Hepatocyte (in vitro differentiated cells): ENCODE results near the gene TEKT5. TPM values are rescaled to one million over a fixed set of nuclear protein-coding genes. Genes with fewer than 3 reads are reported as not detected.
"Not testable (repeated sequence)": the region's sequence is repeated elsewhere in the genome, so short reads cannot be mapped to it uniquely, and the experiment has no call there.

ENCODE experiments used
- DNase-seq: peaks from one replicate; pipeline ENCODE4 v3.0.0-alpha.2; 2016; ENCODE audit warnings: low spot score
- H2AFZ ChIP-seq: fragments of 200-600 bp; sonication (generic); 2 replicates; pipeline ENCODE4 v1.6.0; 2016; ENCODE audit warnings: antibody characterized with exemption, mild to moderate bottlenecking
- H3K27ac ChIP-seq: fragments of 200-600 bp; sonication (generic); 2 replicates; pipeline ENCODE4 v1.5.1; 2016; ENCODE audit warnings: mild to moderate bottlenecking
- H3K27me3 ChIP-seq: fragments of 200-600 bp; sonication (generic); 2 replicates; pipeline ENCODE4 v1.6.1; 2016
- H3K36me3 ChIP-seq: fragments of 200-600 bp; sonication (generic); replicated peaks from 2 replicates; pipeline ENCODE4 v1.5.1; 2016; ENCODE audit warnings: low read depth; ENCODE audit not compliant: insufficient read depth
- H3K4me1 ChIP-seq: fragments of 200-600 bp; sonication (generic); 2 replicates; pipeline ENCODE4 v1.5.1; 2016; ENCODE audit warnings: mild to moderate bottlenecking, moderate library complexity; ENCODE audit not compliant: insufficient read depth
- H3K4me2 ChIP-seq: fragments of 200-600 bp; sonication (generic); 2 replicates; pipeline ENCODE4 v1.6.0; 2016
- H3K4me3 ChIP-seq: fragments of 200-600 bp; sonication (generic); 2 replicates; pipeline ENCODE4 v1.5.1; 2016; ENCODE audit warnings: mild to moderate bottlenecking
- H3K79me2 ChIP-seq: fragments of 200-600 bp; sonication (generic); 2 replicates; pipeline ENCODE4 v1.6.0; 2017; ENCODE audit warnings: mild to moderate bottlenecking
- H3K9me2 ChIP-seq: fragments of 200-600 bp; sonication (generic); replicated peaks from 2 replicates; pipeline ENCODE4 v1.6.0; 2017; ENCODE audit warnings: mild to moderate bottlenecking; ENCODE audit not compliant: insufficient read depth
- H3K9me3 ChIP-seq: fragments of 200-600 bp; sonication (generic); 2 replicates; pipeline ENCODE4 v1.5.1; 2016; ENCODE audit warnings: low read depth, mild to moderate bottlenecking
- H4K20me1 ChIP-seq: fragments of 200-600 bp; sonication (generic); 2 replicates; pipeline ENCODE4 v1.6.0; 2016; ENCODE audit warnings: mild to moderate bottlenecking; ENCODE audit not compliant: insufficient read depth, poor library complexity, severe bottlenecking
- EZH2 ChIP-seq: fragments of 200-600 bp; sonication (generic); IDR thresholded peaks from 2 replicates; pipeline ENCODE4 v1.6.1; 2016; ENCODE audit warnings: antibody characterized with exemption, mild to moderate bottlenecking, borderline replicate concordance
- EZH2phosphoT487 ChIP-seq: fragments of 200-600 bp; sonication (generic); IDR thresholded peaks from one replicate; pipeline ENCODE4 v1.6.1; 2018; ENCODE audit warnings: antibody characterized with exemption, mild to moderate bottlenecking, low read depth, moderate library complexity; ENCODE audit not compliant: unreplicated experiment, severe bottlenecking
- WGBS: methylation state at CpG from one replicate; pipeline ENCODE4 v1.1.6; 2016; ENCODE audit warnings: low lambda C conversion rate; ENCODE audit errors: missing lambda C conversion rate; 5-methylcytosine and 5-hydroxymethylcytosine counted together
- polyA plus RNA-seq: library from polyadenylated mRNA; unstranded; fragments of >200 nt; fragmentation: Nextera tagmentation; extraction: Ambion mirVana; gene quantifications from 2 replicates; pipeline ENCODE4 v1.2.1, GENCODE V29; 2016
- total RNA-seq: library from RNA; depleted of rRNA; stranded (reverse); fragments of >200 nt; gene quantifications from 2 replicates; pipeline ENCODE4 v1.2.3, GENCODE V29; 2014
- TF ChIP-seq, protein P1 (sequence below): fragments of 200-600 bp; sonication (generic); IDR thresholded peaks from 2 replicates; pipeline ENCODE4 v1.5.1; 2016; ENCODE audit warnings: antibody characterized with exemption, mild to moderate bottlenecking; ENCODE audit not compliant: poor library complexity

TEKT5 gene
- total and polyA plus RNA-seq, 2 experiments from 2014 or later, result not detected

DNA sequence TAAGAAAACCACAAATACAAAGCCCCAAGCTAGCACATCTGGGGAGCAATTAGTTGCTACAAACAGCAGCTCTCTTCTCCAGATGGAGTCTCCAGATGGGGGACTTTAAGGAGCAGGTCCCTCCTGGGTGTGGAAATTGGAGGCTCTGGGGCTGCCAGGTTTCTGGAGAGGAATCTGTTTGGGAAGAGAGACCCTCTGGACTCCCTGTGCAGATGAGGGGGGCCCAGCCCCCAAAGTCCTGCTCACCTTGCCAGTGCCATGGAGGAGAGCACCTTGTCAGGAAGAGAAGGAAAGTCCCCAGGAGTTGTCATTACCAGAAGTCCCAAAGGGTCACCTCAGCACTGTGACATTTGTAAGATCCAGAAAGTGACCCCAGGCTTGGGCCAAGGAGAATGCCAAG lies 14.8 kb downstream of the TEKT5 start:
- Histone ChIP-seq H3K27me3 (no peaks in the 10 kb centered on the region), H3K9me3 (no peaks in the 10 kb centered on the region), H3K79me2 (no peaks in the 10 kb centered on the region), H3K9me2 (no peaks in the 10 kb centered on the region), H2AFZ (no peak overlapping the region), H3K27ac (no peak overlapping the region), H3K4me1 (no peaks in the 10 kb centered on the region), H3K4me3 (no peak overlapping the region), H4K20me1 (no peaks in the 10 kb centered on the region), H3K4me2 (no peak overlapping the region), H3K36me3 (no peaks in the 10 kb centered on the region)
- no peak for TF ChIP-seq EZH2
- TF ChIP-seq, protein P1, sequence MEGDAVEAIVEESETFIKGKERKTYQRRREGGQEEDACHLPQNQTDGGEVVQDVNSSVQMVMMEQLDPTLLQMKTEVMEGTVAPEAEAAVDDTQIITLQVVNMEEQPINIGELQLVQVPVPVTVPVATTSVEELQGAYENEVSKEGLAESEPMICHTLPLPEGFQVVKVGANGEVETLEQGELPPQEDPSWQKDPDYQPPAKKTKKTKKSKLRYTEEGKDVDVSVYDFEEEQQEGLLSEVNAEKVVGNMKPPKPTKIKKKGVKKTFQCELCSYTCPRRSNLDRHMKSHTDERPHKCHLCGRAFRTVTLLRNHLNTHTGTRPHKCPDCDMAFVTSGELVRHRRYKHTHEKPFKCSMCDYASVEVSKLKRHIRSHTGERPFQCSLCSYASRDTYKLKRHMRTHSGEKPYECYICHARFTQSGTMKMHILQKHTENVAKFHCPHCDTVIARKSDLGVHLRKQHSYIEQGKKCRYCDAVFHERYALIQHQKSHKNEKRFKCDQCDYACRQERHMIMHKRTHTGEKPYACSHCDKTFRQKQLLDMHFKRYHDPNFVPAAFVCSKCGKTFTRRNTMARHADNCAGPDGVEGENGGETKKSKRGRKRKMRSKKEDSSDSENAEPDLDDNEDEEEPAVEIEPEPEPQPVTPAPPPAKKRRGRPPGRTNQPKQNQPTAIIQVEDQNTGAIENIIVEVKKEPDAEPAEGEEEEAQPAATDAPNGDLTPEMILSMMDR, result no peak
- no peak for TF ChIP-seq EZH2phosphoT487
- DNase-seq, result no peak

DNA sequence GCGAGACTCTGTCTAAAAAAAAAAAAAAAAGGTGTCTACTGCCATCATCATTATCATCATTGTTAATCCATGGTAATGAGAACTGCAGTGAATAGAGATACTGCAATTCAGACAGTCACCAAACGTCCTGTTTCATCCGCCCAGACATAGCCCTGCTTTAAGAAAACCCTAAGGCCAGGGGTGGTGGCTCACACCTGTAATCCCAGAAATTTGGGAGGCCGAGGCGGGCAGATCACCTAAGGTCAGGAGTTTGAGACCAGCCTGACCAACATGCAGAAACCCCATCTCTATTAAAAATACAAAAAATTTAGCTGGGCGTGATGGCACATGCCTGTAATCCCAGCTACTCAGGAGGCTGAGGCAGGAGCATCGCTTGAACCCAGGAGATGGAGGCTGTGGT lies 15.3 kb downstream of the TEKT5 start:
- DNase-seq, H3K9me2 ChIP-seq, H3K36me3 ChIP-seq, H3K9me3 ChIP-seq, H3K79me2 ChIP-seq, H3K27me3 ChIP-seq, H3K4me2 ChIP-seq, H3K4me1 ChIP-seq, H3K27ac ChIP-seq, H4K20me1 ChIP-seq, H3K4me3 ChIP-seq, H2AFZ ChIP-seq: not testable (repeated sequence)
- 92% methylated on average over 7 of the region's 7 CpGs for WGBS

DNA sequence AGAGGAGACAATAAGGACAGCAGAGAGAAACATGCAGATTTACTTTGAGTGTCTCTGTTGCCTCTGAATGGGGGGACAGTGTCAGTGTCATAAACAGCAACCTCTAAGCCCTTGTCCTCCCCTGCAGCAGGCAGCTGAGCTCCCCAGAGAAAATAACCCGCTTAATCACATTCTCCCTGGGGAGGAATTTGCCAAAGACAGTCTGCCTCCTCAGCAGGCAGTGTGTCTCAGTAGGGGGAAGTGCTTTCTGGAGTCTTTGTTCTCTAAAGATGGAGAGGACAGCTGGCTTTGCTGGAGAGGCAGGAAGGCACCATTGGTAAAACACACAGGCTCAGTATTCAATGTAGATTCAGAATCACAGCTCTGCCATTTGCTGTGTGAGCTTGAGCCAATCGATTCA lies 16.1 kb downstream of the TEKT5 start:
- Histone ChIP-seq H3K27me3 (no peaks in the 10 kb centered on the region), H3K4me2 (no peak overlapping the region), H3K4me1 (no peaks in the 10 kb centered on the region), H4K20me1 (no peaks in the 10 kb centered on the region), H2AFZ (no peak overlapping the region), H3K9me2 (no peaks in the 10 kb centered on the region), H3K27ac (no peak overlapping the region), H3K79me2 (no peaks in the 10 kb centered on the region), H3K9me3 (no peaks in the 10 kb centered on the region), H3K36me3 (no peaks in the 10 kb centered on the region), H3K4me3 (no peak overlapping the region)
- DNase-seq, result no peak
- TF ChIP-seq, protein P1, result no peak
- TF ChIP-seq EZH2phosphoT487 (no peak), EZH2 (no peak)
- 60% methylated on average over 2 of the region's 2 CpGs for WGBS

DNA sequence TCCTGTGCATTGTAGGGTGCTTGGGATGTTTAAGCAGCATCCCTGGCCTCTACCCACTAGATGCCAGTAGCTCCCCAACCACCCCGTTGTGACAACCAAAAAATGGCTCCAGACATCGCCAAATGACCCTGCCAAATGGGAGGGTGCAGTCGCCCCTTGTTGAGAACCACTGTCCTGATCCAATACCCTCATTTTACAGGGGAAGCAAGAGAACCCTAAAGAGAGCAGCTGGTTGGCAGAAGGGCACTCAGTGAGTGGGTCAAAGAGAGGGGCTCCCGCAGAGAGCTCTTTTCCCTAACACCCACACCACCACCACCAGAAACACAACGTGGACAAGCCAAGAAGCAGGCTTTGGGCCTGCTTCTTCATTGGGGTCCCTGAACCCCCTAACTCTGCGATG lies 18.4 kb downstream of the TEKT5 start:
- H3K4me2 ChIP-seq, result no peak overlapping the region
- no peak for DNase-seq
- no peaks in the 10 kb centered on the region for H3K79me2 ChIP-seq
- no peaks in the 10 kb centered on the region for H3K4me1 ChIP-seq
- H2AFZ ChIP-seq, result no peak overlapping the region
- H3K9me2 ChIP-seq, result no peaks in the 10 kb centered on the region
- no peaks in the 10 kb centered on the region for H4K20me1 ChIP-seq
- H3K9me3 ChIP-seq, result no peaks in the 10 kb centered on the region
- TF ChIP-seq EZH2phosphoT487 (no peak), EZH2 (no peak)
- TF ChIP-seq, protein P1, result no peak
- no peaks in the 10 kb centered on the region for H3K27me3 ChIP-seq
- no peaks in the 10 kb centered on the region for H3K36me3 ChIP-seq
- no peak overlapping the region for H3K27ac ChIP-seq
- 93% methylated on average over 6 of the region's 6 CpGs for WGBS
- H3K4me3 ChIP-seq, result no peak overlapping the region
